A549 treated with GW870086 at 1 μM for 4 hours (cell line): ENCODE measurements around the gene GALK1. TPM values are rescaled to one million over a fixed set of nuclear protein-coding genes. Genes with fewer than 3 reads are reported as not detected.

Experiments
- total RNA-seq: library from RNA; stranded (reverse); fragments of 200-300 nt; extraction: Qiagen RNA extraction; gene quantifications from 5 replicates; pipeline ENCODE4 v1.2.3, GENCODE V29; 2022; ENCODE audit warnings: low read depth

GALK1 gene
- total RNA-seq, result 56.7 to 84.6 TPM (median 80.2 TPM) in 5 replicates

DNA sequence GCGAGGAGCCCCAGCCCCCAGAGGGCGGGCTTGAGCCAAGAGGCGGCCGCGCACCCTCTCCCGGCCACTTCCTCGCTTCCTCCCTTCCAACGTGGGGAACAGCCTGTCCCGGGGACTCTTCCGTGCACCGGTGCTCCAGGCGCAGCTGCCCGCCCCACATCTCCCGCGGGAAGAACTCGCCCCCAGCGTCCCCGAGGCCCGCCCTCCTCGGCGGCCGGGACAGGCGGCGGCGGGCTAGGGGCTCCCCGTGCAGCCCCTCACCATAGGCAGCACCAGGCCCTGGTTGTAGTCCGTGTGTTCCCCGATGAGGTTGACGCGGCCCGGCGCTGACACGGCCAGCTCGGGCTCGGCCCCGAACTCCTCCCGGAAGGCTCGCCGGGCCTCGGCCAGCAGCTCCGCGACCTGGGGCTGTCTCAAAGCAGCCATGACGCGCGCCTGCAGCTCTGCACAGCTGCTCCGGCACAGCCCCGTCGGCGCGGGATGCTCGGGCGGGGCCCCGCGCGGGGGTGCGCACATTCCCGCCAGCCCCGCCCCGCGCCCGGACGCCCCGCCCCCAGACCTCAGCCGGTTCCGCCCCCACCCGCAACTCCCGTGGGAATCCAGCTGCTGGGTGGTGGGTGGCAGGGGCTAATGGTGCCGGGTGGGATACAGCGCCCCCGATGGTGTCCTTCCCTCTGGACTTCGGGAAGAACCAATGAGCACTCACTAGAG, at the start of gene GALK1:
Gene GALK1 (minus strand): TSS at position 482 of the 711 bp plus-strand sequence. CDS start 56 bp downstream, at position 426.

GRCh38 chr17:75784473-75785015, 19.6 kb upstream of the GALK1 start, which contains the start of gene UNK:
Gene UNK, plus strand, starts transcription at chr17:75784806. Its CDS starts 75 bp downstream, at chr17:75784881.

DNA sequence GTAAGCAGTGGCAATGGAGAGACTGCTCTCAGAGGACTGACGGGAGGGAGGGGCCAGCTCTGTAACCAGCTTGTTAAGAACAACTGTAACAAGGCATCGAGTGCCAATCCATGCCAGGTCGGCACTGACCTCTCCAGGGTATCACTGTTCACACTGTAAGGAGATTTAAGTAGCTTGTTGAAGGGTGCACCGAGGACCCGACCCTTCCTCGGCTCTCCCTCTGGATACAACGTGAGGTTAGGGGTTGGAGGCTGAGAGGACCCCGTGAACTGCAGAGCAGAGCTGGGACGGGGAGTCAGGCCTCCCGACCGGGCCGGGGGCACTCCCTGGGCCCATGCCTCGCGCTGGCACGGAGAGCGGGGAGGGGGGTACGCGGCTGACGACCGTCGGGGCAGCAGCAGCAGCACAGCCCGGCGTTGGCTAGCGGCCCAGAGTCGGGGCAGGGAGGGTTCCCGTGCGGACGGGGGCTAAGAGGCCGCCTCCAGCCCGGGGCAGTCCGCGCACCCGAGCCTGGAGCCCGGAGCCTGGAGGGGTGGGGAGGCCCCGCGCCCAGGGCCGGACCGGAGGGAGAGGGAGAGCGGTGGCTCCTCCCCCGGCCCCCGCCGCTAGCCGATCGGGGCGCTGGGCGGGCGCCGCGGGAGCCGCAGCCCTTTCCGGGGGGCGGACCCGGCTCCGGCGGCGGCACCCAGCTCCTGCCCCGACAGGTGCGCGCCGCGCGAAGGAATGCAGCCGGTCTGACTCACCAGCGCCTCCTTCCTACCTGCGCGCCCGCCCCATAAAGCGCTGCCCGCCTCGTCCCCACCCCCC, 44.1 kb downstream of the GALK1 start, which contains the start of gene ITGB4:
Gene ITGB4 (plus strand): TSS at position 804 of the 807 bp plus-strand sequence. CDS start 3,245 bp downstream, outside the sequence.

Other genes with a start within 250 kb of the GALK1 start
- gene CASKIN2, start 249.7 kb downstream of the GALK1 start, total RNA-seq, result 7.2 to 13.6 TPM (median 11.7 TPM) in 5 replicates
- gene TSEN54, start 248.7 kb downstream of the GALK1 start, total RNA-seq, result 30.7 to 45.6 TPM (median 42.3 TPM) in 5 replicates
- 19.9 to 32.7 TPM (median 28.7 TPM) in 5 replicates for gene LLGL2, start 239.5 kb downstream of the GALK1 start, total RNA-seq
- 38.8 to 59.9 TPM (median 49.7 TPM) in 5 replicates for gene MYO15B, start 177.4 kb downstream of the GALK1 start, total RNA-seq
- gene SMIM5, start 131.8 kb downstream of the GALK1 start, total RNA-seq, result 0.54 to 1.1 TPM (median 0.86 TPM) in 5 replicates
- 21.9 to 29.3 TPM (median 29.2 TPM) in 5 replicates for gene RECQL5, start 98.0 kb downstream of the GALK1 start, total RNA-seq
- gene SAP30BP, start 97.9 kb downstream of the GALK1 start, total RNA-seq, result 113 to 128 TPM (median 120 TPM) in 5 replicates
- 74.8 to 94.7 TPM (median 80.4 TPM) in 5 replicates for gene ITGB4, start 43.7 kb downstream of the GALK1 start, total RNA-seq
- 25.8 to 33.0 TPM (median 30.3 TPM) in 5 replicates for gene UNK, start 19.6 kb upstream of the GALK1 start, total RNA-seq
- 3.3 to 7.1 TPM (median 6.1 TPM) in 5 replicates for gene UNC13D, start 79.2 kb upstream of the GALK1 start, total RNA-seq
- gene WBP2, start 90.1 kb upstream of the GALK1 start, total RNA-seq, result 83.3 to 93.3 TPM (median 89.9 TPM) in 5 replicates
- gene TRIM47, start 113.4 kb upstream of the GALK1 start, total RNA-seq, result 126 to 197 TPM (median 175 TPM) in 5 replicates
- 26.4 to 39.7 TPM (median 36.3 TPM) in 5 replicates for gene TRIM65, start 131.8 kb upstream of the GALK1 start, total RNA-seq
- 88.0 to 126 TPM (median 118 TPM) in 5 replicates for gene MRPL38, start 139.7 kb upstream of the GALK1 start, total RNA-seq
- gene FBF1, start 175.8 kb upstream of the GALK1 start, total RNA-seq, result 5.6 to 8.5 TPM (median 7.9 TPM) in 5 replicates
- 13.0 to 19.0 TPM (median 16.8 TPM) in 5 replicates for gene ACOX1, start 214.0 kb upstream of the GALK1 start, total RNA-seq
- gene TEN1, start 214.0 kb upstream of the GALK1 start, total RNA-seq, result 21.9 to 28.6 TPM (median 25.3 TPM) in 5 replicates
- 3.9 to 5.6 TPM (median 4.8 TPM) in 5 replicates for gene CDK3, start 235.7 kb upstream of the GALK1 start, total RNA-seq